Measurements from ENCODE around the gene REEP3.

The REEP3 gene

GRCh38 chr10:63530409-63530808, 9.2 kb downstream of the REEP3 start:
- no peak for DNase-seq (ENCODE audit: low read depth)
- TF ChIP-seq CTCF (IDR thresholded peaks at IDR 0.05; ENCODE audit: low read depth, low read length, missing control alignments): no peak
- in situ Hi-C loops (cut with HindIII; ENCODE audit: low sequenced_read_pairs): no loop called here
- no peak overlapping the region for H3K4me3 ChIP-seq (ENCODE audit: low read depth, low read length)

- H3K4me3 ChIP-seq (ENCODE audit: low read depth, low read length): no peak overlapping the region
- TF ChIP-seq CTCF (IDR thresholded peaks at IDR 0.05; ENCODE audit: low read depth, low read length, missing control alignments): no peak
- DNase-seq (ENCODE audit: low read depth): no peak
- in situ Hi-C loops (cut with HindIII; ENCODE audit: low sequenced_read_pairs): no loop called here
Observed at GRCh38 chr10:63534723-63535122, 13.5 kb downstream of the REEP3 start.

GRCh38 chr10:63536698-63537097, 15.5 kb downstream of the REEP3 start:
- no peak for DNase-seq (ENCODE audit: low read depth)
- TF ChIP-seq CTCF (IDR thresholded peaks at IDR 0.05; ENCODE audit: low read depth, low read length, missing control alignments): no peak
- in situ Hi-C loops (cut with HindIII; ENCODE audit: low sequenced_read_pairs): no loop called here
- no peak overlapping the region for H3K4me3 ChIP-seq (ENCODE audit: low read depth, low read length)

GRCh38 chr10:63537536-63537935, 16.3 kb downstream of the REEP3 start:
- no peak for DNase-seq (ENCODE audit: low read depth)
- in situ Hi-C loops (cut with HindIII; ENCODE audit: low sequenced_read_pairs): no loop called here
- no peak for TF ChIP-seq CTCF (IDR thresholded peaks at IDR 0.05; ENCODE audit: low read depth, low read length, missing control alignments)
- no peak overlapping the region for H3K4me3 ChIP-seq (ENCODE audit: low read depth, low read length)

- TF ChIP-seq CTCF (IDR thresholded peaks at IDR 0.05; ENCODE audit: low read depth, low read length, missing control alignments): no peak
- in situ Hi-C loops (cut with HindIII; ENCODE audit: low sequenced_read_pairs): no loop called here
- DNase-seq (ENCODE audit: low read depth): no peak
- H3K4me3 ChIP-seq (ENCODE audit: low read depth, low read length): no peak overlapping the region
Observed at GRCh38 chr10:63539377-63539776, 18.2 kb downstream of the REEP3 start.

GRCh38 chr10:63539994-63540393, 18.8 kb downstream of the REEP3 start:
- DNase-seq (ENCODE audit: low read depth): no peak
- no peak overlapping the region for H3K4me3 ChIP-seq (ENCODE audit: low read depth, low read length)
- in situ Hi-C loops (cut with HindIII; ENCODE audit: low sequenced_read_pairs): no loop called here
- no peak for TF ChIP-seq CTCF (IDR thresholded peaks at IDR 0.05; ENCODE audit: low read depth, low read length, missing control alignments)

Data from astrocyte of the cerebellum (primary cell).